K562 (cell line): ENCODE measurements around the gene CD4. TPM values are rescaled to one million over a fixed set of nuclear protein-coding genes. Genes with fewer than 3 reads are reported as not detected.

ENCODE experiments used
- ATAC-seq: fragments of 200-7000 bp; cut with Tn5 transposase; 3 replicates; pipeline ENCODE4 v1.9.1; 2020; ENCODE audit warnings: moderate library complexity
- BruUV-seq: library from RNA; stranded (reverse); fragments of 400-500 nt; replicated peaks from 2 replicates; lab custom pipeline; 2021; lab: Mats Ljungman, UMichigan
- CTCF ChIA-PET: fragments of 300-600 bp; formaldehyde crosslinking; extraction: SDS; loops from one replicate; lab custom pipeline; 2021; ENCODE audit warnings: low intra/inter-chr PET ratio; lab: Yijun Ruan, JAX
- POLR2A ChIA-PET: fragments of 300-600, 350-650 bp; sonication (Branson Sonifier 250); formaldehyde crosslinking; extraction: SDS; loops from one replicate; lab custom pipeline; 2021; ENCODE audit warnings: antibody characterized with exemption, inconsistent platforms; lab: Yijun Ruan, JAX
- DNase-seq, 4 experiments: peaks; one replicate each; pipeline versions ENCODE4 v3.0.0 to v3.0.0-alpha.2; 2011 to 2018; ENCODE audit warnings: low spot score in 3 of 4, mixed read lengths in 3 of 4; ENCODE audit errors: extremely low read depth in 1 of 4
- FAIRE-seq: peaks from 2 replicates; lab custom pipeline; 2011; peaks lifted over from hg19 to GRCh38; lab: Jason Lieb, UNC
- H2AFZ ChIP-seq: 2 replicates; pipeline ENCODE4 v1.6.0; 2011; ENCODE audit warnings: low read depth, low read length, control low read depth, inconsistent platforms
- H3K27ac ChIP-seq: fragments of 200-600 bp; 3 replicates; pipeline ENCODE4 v1.8.0; 2011; ENCODE audit warnings: low read depth, mild to moderate bottlenecking, control low read depth, inconsistent platforms, low read length, moderate library complexity, mixed read lengths; ENCODE audit errors: extremely low read depth
- H3K27me3 ChIP-seq, 2 experiments: fragments of 300-600 bp in 1 of 2; 2 replicates in 1 of 2; 3 replicates in 1 of 2; pipeline versions ENCODE4 v1.6.0 to v1.8.0; 2011; ENCODE audit warnings: inconsistent platforms in 2 of 2, low read length in 2 of 2, mild to moderate bottlenecking in 1 of 2, mixed read lengths in 1 of 2, moderate library complexity in 1 of 2; ENCODE audit not compliant: control insufficient read depth in 2 of 2, insufficient read depth in 2 of 2
- H3K36me3 ChIP-seq: fragments of 300-600 bp; 3 replicates; pipeline ENCODE4 v1.8.0; 2011; ENCODE audit warnings: mild to moderate bottlenecking, low read length, inconsistent platforms; ENCODE audit not compliant: control insufficient read depth, insufficient read depth
- H3K4me1 ChIP-seq, 2 experiments: fragments of 200-600 bp in 1 of 2; replicated peaks in 1 of 2; 2 replicates in 1 of 2; 3 replicates in 1 of 2; pipeline versions ENCODE4 v1.5.1 to v1.8.0; 2011; ENCODE audit warnings: inconsistent platforms in 2 of 2, low read length in 2 of 2, mild to moderate bottlenecking in 1 of 2, mixed read lengths in 1 of 2, moderate library complexity in 1 of 2; ENCODE audit not compliant: control insufficient read depth in 2 of 2, insufficient read depth in 2 of 2
- H3K4me2 ChIP-seq: 2 replicates; pipeline ENCODE4 v1.6.1; 2011; ENCODE audit warnings: low read length, control low read depth, inconsistent platforms, mixed read lengths; ENCODE audit not compliant: insufficient read depth
- H3K4me3 ChIP-seq: fragments of 200-600 bp; sonication (generic), shearing (Covaris generic); 2 replicates; pipeline ENCODE4 v1.5.1; 2016; ENCODE audit warnings: control low read depth, inconsistent platforms
- H3K79me2 ChIP-seq: fragments of 200-600 bp; 3 replicates; pipeline ENCODE4 v1.8.0; 2011; ENCODE audit warnings: low read length, inconsistent platforms; ENCODE audit not compliant: control insufficient read depth, insufficient read depth
- H3K9ac ChIP-seq, 2 experiments: 2 replicates each; pipeline versions ENCODE4 v1.6.0 to v1.6.1; 2011; ENCODE audit warnings: low read depth in 2 of 2, low read length in 2 of 2, control low read depth in 1 of 2, inconsistent platforms in 1 of 2, mild to moderate bottlenecking in 1 of 2, mixed read lengths in 1 of 2; ENCODE audit not compliant: insufficient read depth in 1 of 2
- H3K9me1 ChIP-seq: one replicate; pipeline ENCODE4 v1.6.0; 2011; ENCODE audit warnings: inconsistent platforms, mild to moderate bottlenecking, low read length, moderate library complexity; ENCODE audit not compliant: control insufficient read depth, insufficient read depth
- H3K9me3 ChIP-seq: replicated peaks from 2 replicates; pipeline ENCODE4 v1.5.1; 2011; ENCODE audit warnings: low read depth, low read length, inconsistent platforms; ENCODE audit not compliant: control insufficient read depth, insufficient read depth
- H4K20me1 ChIP-seq: replicated peaks from 2 replicates; pipeline ENCODE4 v1.6.1; 2011; ENCODE audit warnings: low read length, inconsistent platforms, mixed read lengths; ENCODE audit not compliant: control insufficient read depth, insufficient read depth
- C11orf30 ChIP-seq: fragments of 450-650 bp; IDR thresholded peaks from 2 replicates; pipeline ENCODE4 v1.6.1; 2016; ENCODE audit warnings: low read depth, mild to moderate bottlenecking
- CTBP1 ChIP-seq: fragments of 450-650 bp; IDR thresholded peaks from 2 replicates; pipeline ENCODE4 v1.6.1; 2016; ENCODE audit warnings: borderline replicate concordance
- MECOM ChIP-seq: fragments of 250-450 bp; sonication (Bioruptor Pico); IDR thresholded peaks from 2 replicates; pipeline ENCODE4 v1.8.0; 2022; ENCODE audit warnings: inconsistent platforms
- NFE2 ChIP-seq: IDR thresholded peaks from 2 replicates; pipeline ENCODE4 v1.6.1; 2014; ENCODE audit warnings: antibody characterized with exemption, low read depth
- NRF1 ChIP-seq, 2 experiments: fragments of 450-650 bp; IDR thresholded peaks in 1 of 2; conservative IDR thresholded peaks in 1 of 2; 2 replicates each; pipeline ENCODE4 v1.6.1; 2014; ENCODE audit warnings: mild to moderate bottlenecking in 2 of 2
- POLR3G ChIP-seq: IDR thresholded peaks from 2 replicates; pipeline ENCODE4 v1.6.1; 2011; ENCODE audit not compliant: insufficient read length, insufficient replicate concordance; ENCODE audit errors: extremely low read depth
- RBFOX2 ChIP-seq: fragments of 200-400 bp; formaldehyde crosslinking; IDR thresholded peaks from 2 replicates; pipeline ENCODE4 v1.6.1; 2017; ENCODE audit warnings: low read depth, mild to moderate bottlenecking, low read length, moderate library complexity
- SPI1 ChIP-seq: IDR thresholded peaks from 2 replicates; pipeline ENCODE4 v1.6.1; 2011; ENCODE audit warnings: low read depth, low read length, control low read depth, borderline replicate concordance
- TBL1XR1 ChIP-seq, 2 experiments: IDR thresholded peaks; 2 replicates each; pipeline ENCODE4 v1.6.1; 2012; ENCODE audit warnings: improper control_type of control experiment in 2 of 2, low read length in 2 of 2, mild to moderate bottlenecking in 1 of 2
- WGBS: fragments of 100-300 bp; shearing (Covaris generic); methylation state at CpG from one replicate; pipeline ENCODE4 v1.1.6; 2016; ENCODE audit warnings: low coverage, mixed read lengths; ENCODE audit not compliant: insufficient coverage; ENCODE audit errors: missing lambda C conversion rate; 5-methylcytosine and 5-hydroxymethylcytosine counted together
- in situ Hi-C: fragments of 300-500 bp; cut with MboI; formaldehyde crosslinking; loops from 4 replicates; pipeline ENCODE4 v1.15.0; 2018; ENCODE audit warnings: inconsistent platforms, mixed read lengths
- intact Hi-C: fragments of 100-400 bp; cut with micrococcal nuclease; formaldehyde crosslinking; loops from 2 replicates; pipeline ENCODE4 v1.14.2; 2022
- polyA plus RNA-seq, 8 experiments: library from polyadenylated mRNA; depleted of rRNA in 4 of 8; stranded (reverse) in 5 of 8; unstranded in 3 of 8; fragments of >200 nt; fragmentation: Nextera tagmentation in 2 of 8; fragmentation: Illumina TruSeq in 1 of 8; extraction: Ambion mirVana in 2 of 8; extraction: Trizol in 1 of 8; gene quantifications; 2 replicates each; pipeline versions ENCODE4 v1.2.1 to v1.2.3, GENCODE V29; 2011 to 2014; ENCODE audit warnings: inconsistent platforms in 1 of 8, missing spikeins in 1 of 8
- total RNA-seq, 7 experiments: library from RNA; depleted of rRNA in 6 of 7; stranded (reverse); fragments of >200 nt in 6 of 7; fragmentation: Illumina TruSeq in 2 of 7; extraction: Trizol in 2 of 7; gene quantifications; 2 replicates each; pipeline versions ENCODE4 v1.2.1 to v1.2.3, GENCODE V29; 2011 to 2021; ENCODE audit warnings: low replicate concordance in 1 of 7

Gene CD4
- total and polyA plus RNA-seq, 9 of the 15 experiments (the other 6 are each of a cell fraction or from before 2014, with no cell fraction given), result 0.06 to 0.27 (median 0.09) TPM; not detected in 5

GRCh38 chr12:6745741-6746525, 43.4 kb upstream of the CD4 start:
- Histone ChIP-seq H3K9me1 (no peaks in the 10 kb centered on the region), H3K4me1 (peaks cover 16 to 21% of the 10 kb centered on the region in 2 experiments; a peak in 4 of 5 replicates), H3K27me3 (no peaks in the 10 kb centered on the region), H3K9me3 (no peaks in the 10 kb centered on the region), H3K4me2 (no peak overlapping the region; the same call in 1 of the 2 replicates), H3K27ac (peak overlapping the region; percentile 23; the same call in 1 of the 3 replicates), H3K36me3 (peaks cover 52% of the 10 kb centered on the region; the same call in 2 of the 3 replicates), H3K4me3 (no peak overlapping the region), H2AFZ (no peak overlapping the region), H3K79me2 (peaks cover 8% of the 10 kb centered on the region; the same call in 2 of the 3 replicates), H3K9ac (peak overlapping the region in 1 of 2 experiments; percentile 31; a peak in 1 of 4 replicates), H4K20me1 (no peaks in the 10 kb centered on the region)
- ATAC-seq (peak; percentile 71), DNase-seq (no peak), FAIRE-seq (peak; percentile 46)
- TF ChIP-seq MECOM (CRISPR knock-in tag) (no peak), SPI1 (peak; percentile 92; the same call in 1 of the 2 replicates), CTBP1 (0 out of 2 replicates have a peak, but pooled peaks have one; percentile 13), NFE2 (peak; percentile 60; the same call in 1 of the 2 replicates), NRF1 (conservative IDR thresholded peaks at IDR 0.05 in 1 of 2, IDR thresholded peaks at IDR 0.05 in 1 of 2) (0 out of 4 replicates have a peak, but pooled peaks of 1 of the 2 experiments have one; percentile 11), TBL1XR1 (IDR thresholded peaks at IDR 0.05; ENCODE audit: low read length in 2 of 2) (no peak), C11orf30 (peak; percentile 26; the same call in 1 of the 2 replicates), POLR3G (no peak), RBFOX2 (peak; percentile 14)
- 69% methylated on average over 7 of the region's 13 CpGs for WGBS
- CTCF ChIA-PET, result no interaction called here
- POLR2A ChIA-PET, result interaction anchor here (0.7 to 2.2 kb wide), 4 partner anchors 12 to 22 kb away, joined by 3 to 9 read pairs (median 8); partner anchors contain the start of gene COPS7A
- in situ Hi-C loops (no loop called here), intact Hi-C loops (no loop called here)
- BruUV-seq, result no TSS peak
